Astrocyte (in vitro differentiated cells and primary cell): Measurements from ENCODE around the gene UBTD1. TPM values are rescaled to one million over a fixed set of nuclear protein-coding genes. Genes with fewer than 3 reads are reported as not detected.
A peak's percentile ranks its signal among the peaks of the same experiment; 100 is the strongest.

Experiments
- DNase-seq: peaks from one replicate; pipeline ENCODE4 v3.0.0-alpha.2; 2010; ENCODE audit warnings: low read depth
- FAIRE-seq: peaks from 2 replicates; lab custom pipeline; 2011; peaks lifted over from hg19 to GRCh38; lab: Jason Lieb, UNC
- H2AFZ ChIP-seq: 2 replicates; pipeline ENCODE4 v1.6.0; 2012; ENCODE audit warnings: low read depth, low read length, inconsistent platforms
- H3K27ac ChIP-seq: 2 replicates; pipeline ENCODE4 v1.5.1; 2011; ENCODE audit warnings: low read depth, low read length, inconsistent platforms
- H3K27me3 ChIP-seq: 2 replicates; pipeline ENCODE4 v1.6.0; 2011; ENCODE audit warnings: low read length, inconsistent platforms; ENCODE audit not compliant: insufficient read depth
- H3K36me3 ChIP-seq: 2 replicates; pipeline ENCODE4 v1.5.1; 2011; ENCODE audit warnings: low read length, inconsistent platforms; ENCODE audit not compliant: insufficient read depth
- H3K4me1 ChIP-seq: 2 replicates; pipeline ENCODE4 v1.5.1; 2011; ENCODE audit warnings: low read length, inconsistent platforms; ENCODE audit not compliant: insufficient read depth
- H3K4me2 ChIP-seq: 2 replicates; pipeline ENCODE4 v1.6.0; 2012; ENCODE audit warnings: low read length, inconsistent platforms
- H3K4me3 ChIP-seq: 2 replicates; pipeline ENCODE4 v1.5.1; 2011; ENCODE audit warnings: low read depth, mild to moderate bottlenecking, low read length, inconsistent platforms; ENCODE audit not compliant: insufficient read depth
- H3K79me2 ChIP-seq: 2 replicates; pipeline ENCODE4 v1.6.0; 2012; ENCODE audit warnings: mild to moderate bottlenecking, low read length, inconsistent platforms; ENCODE audit not compliant: insufficient read depth
- H3K9ac ChIP-seq: 2 replicates; pipeline ENCODE4 v1.6.0; 2012; ENCODE audit warnings: mild to moderate bottlenecking, low read length, inconsistent platforms
- H3K9me3 ChIP-seq: 2 replicates; pipeline ENCODE4 v1.5.1; 2012; ENCODE audit warnings: low read depth, mild to moderate bottlenecking, low read length, inconsistent platforms; ENCODE audit not compliant: insufficient read depth
- H4K20me1 ChIP-seq: 2 replicates; pipeline ENCODE4 v1.6.0; 2012; ENCODE audit warnings: low read length, inconsistent platforms; ENCODE audit not compliant: insufficient read depth
- H3K27ac Mint-ChIP-seq: one replicate; pipeline ENCODE4 v1.8.0; 2021; ENCODE audit warnings: mild to moderate bottlenecking, mixed read lengths; ENCODE audit not compliant: unreplicated experiment
- H3K27me3 Mint-ChIP-seq: one replicate; pipeline ENCODE4 v1.8.0; 2021; ENCODE audit warnings: low read depth, mixed read lengths; ENCODE audit not compliant: unreplicated experiment
- H3K36me3 Mint-ChIP-seq: one replicate; pipeline ENCODE4 v1.8.0; 2021; ENCODE audit warnings: low read depth, mixed read lengths; ENCODE audit not compliant: unreplicated experiment
- H3K4me1 Mint-ChIP-seq: one replicate; pipeline ENCODE4 v1.8.0; 2021; ENCODE audit warnings: low read depth, mixed read lengths; ENCODE audit not compliant: unreplicated experiment
- H3K4me3 Mint-ChIP-seq: one replicate; pipeline ENCODE4 v1.8.0; 2021; ENCODE audit warnings: mild to moderate bottlenecking, moderate library complexity, mixed read lengths; ENCODE audit not compliant: unreplicated experiment
- H3K9me3 Mint-ChIP-seq: one replicate; pipeline ENCODE4 v1.8.0; 2021; ENCODE audit warnings: mild to moderate bottlenecking, mixed read lengths; ENCODE audit not compliant: unreplicated experiment
- EZH2 ChIP-seq: IDR thresholded peaks from 2 replicates; pipeline ENCODE4 v1.6.1; 2012; ENCODE audit warnings: mild to moderate bottlenecking, low read length, inconsistent platforms; ENCODE audit not compliant: insufficient read depth
- total RNA-seq: library from RNA; stranded (reverse); gene quantifications from 2 replicates; pipeline ENCODE4 v1.2.1, GENCODE V29; 2021
- TF ChIP-seq, protein P1 (sequence below): IDR thresholded peaks from 2 replicates; pipeline ENCODE4 v1.5.1; 2011; ENCODE audit warnings: low read depth, mild to moderate bottlenecking, inconsistent platforms, low read length, moderate library complexity; ENCODE audit not compliant: insufficient read depth

UBTD1 gene
- total RNA-seq, 1 donor from 2014 or later, result 73.1 TPM

DNA sequence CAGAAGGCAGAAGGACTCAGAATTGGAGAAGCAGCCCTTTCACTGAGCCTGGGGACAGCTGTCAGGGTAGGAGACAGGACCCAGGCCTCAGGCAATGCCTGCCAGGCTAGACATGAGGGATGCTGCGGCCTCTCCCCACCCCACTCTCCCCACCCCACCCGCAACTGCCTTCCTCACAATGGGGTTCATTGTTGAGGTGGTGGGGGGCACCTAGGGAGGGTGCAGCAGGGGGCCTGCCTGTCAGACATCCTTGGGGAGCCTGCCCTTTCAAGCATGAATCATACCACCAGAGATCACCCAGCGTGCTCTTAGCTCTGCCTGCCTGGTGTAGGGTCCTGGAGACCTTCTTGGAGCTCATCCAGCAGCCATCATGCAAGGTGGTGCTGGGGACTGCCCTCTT lies 90.8 kb downstream of the UBTD1 start, which contains the start of gene C10orf62:
Gene C10orf62 (plus strand): TSS at position 243 of the 400 bp plus-strand sequence. CDS start 177 bp downstream, outside the sequence.
- Mint-ChIP-seq H3K4me3 (no peak within 1 kb of the TSS), H3K36me3 (peaks cover 1% of the 10 kb centered on the region), H3K27ac (peak within 1 kb of the TSS; percentile 62), H3K27me3 (no peaks in the 10 kb centered on the region), H3K4me1 (peaks cover 2% of the 10 kb centered on the region), H3K9me3 (no peaks in the 10 kb centered on the region)
- H3K4me1 ChIP-seq, result no peaks in the 10 kb centered on the region
- H3K27ac ChIP-seq, result no peak within 1 kb of the TSS
- H3K27me3 ChIP-seq, result no peaks in the 10 kb centered on the region
- H4K20me1 ChIP-seq, result no peaks in the 10 kb centered on the region
- H3K4me3 ChIP-seq, result no peak within 1 kb of the TSS
- TF ChIP-seq, protein P1, sequence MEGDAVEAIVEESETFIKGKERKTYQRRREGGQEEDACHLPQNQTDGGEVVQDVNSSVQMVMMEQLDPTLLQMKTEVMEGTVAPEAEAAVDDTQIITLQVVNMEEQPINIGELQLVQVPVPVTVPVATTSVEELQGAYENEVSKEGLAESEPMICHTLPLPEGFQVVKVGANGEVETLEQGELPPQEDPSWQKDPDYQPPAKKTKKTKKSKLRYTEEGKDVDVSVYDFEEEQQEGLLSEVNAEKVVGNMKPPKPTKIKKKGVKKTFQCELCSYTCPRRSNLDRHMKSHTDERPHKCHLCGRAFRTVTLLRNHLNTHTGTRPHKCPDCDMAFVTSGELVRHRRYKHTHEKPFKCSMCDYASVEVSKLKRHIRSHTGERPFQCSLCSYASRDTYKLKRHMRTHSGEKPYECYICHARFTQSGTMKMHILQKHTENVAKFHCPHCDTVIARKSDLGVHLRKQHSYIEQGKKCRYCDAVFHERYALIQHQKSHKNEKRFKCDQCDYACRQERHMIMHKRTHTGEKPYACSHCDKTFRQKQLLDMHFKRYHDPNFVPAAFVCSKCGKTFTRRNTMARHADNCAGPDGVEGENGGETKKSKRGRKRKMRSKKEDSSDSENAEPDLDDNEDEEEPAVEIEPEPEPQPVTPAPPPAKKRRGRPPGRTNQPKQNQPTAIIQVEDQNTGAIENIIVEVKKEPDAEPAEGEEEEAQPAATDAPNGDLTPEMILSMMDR, result no peak
- no peak for TF ChIP-seq EZH2
- H3K36me3 ChIP-seq, result no peaks in the 10 kb centered on the region
- no peak within 1 kb of the TSS for H2AFZ ChIP-seq
- no peak within 1 kb of the TSS for H3K4me2 ChIP-seq
- H3K79me2 ChIP-seq, result no peaks in the 10 kb centered on the region
- DNase-seq, result no peak
- H3K9ac ChIP-seq, result no peak within 1 kb of the TSS
- FAIRE-seq, result no peak
- no peaks in the 10 kb centered on the region for H3K9me3 ChIP-seq

DNA sequence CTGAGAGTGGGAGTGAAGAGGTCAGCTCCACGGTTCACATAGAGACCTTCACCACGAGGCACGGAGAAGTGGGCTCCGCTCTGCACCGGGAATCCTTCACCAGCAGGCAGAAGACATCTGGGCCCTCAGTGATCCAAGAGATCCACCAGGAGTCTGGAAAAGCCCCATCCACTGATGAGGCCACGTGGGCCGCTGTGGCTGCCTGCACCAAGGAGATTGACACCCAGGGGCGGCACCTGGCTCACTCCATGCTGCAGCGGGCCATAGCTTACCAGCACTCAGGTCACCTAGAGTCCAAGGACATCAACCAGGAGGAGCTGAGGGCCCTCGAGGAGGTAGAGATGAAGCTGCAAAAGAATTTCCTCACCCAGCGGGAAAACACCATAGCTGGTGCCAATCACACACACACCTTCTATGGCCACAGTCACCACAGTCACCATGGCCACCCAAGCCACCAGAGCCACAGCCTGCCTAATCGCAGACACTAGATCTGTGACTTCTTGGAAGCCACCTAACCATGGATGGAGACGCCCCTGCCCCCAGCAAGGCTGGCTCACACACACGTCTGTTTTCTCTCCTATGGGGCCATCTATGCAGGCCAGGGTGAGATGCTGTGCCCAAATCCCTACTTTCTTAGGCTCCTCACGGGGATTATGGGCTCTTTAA lies 91.5 kb downstream of the UBTD1 start:
- Histone ChIP-seq H3K27ac (no peak overlapping the region), H2AFZ (no peak overlapping the region), H3K36me3 (no peaks in the 10 kb centered on the region), H3K27me3 (no peaks in the 10 kb centered on the region), H3K9ac (no peak overlapping the region), H3K4me1 (no peaks in the 10 kb centered on the region), H4K20me1 (no peaks in the 10 kb centered on the region), H3K79me2 (no peaks in the 10 kb centered on the region), H3K4me3 (no peak overlapping the region), H3K9me3 (no peaks in the 10 kb centered on the region), H3K4me2 (no peak overlapping the region)
- H3K36me3 Mint-ChIP-seq, result peaks cover 1% of the 10 kb centered on the region
- H3K4me1 Mint-ChIP-seq, result peaks cover 1% of the 10 kb centered on the region
- no peak overlapping the region for H3K27ac Mint-ChIP-seq
- H3K27me3 Mint-ChIP-seq, result no peaks in the 10 kb centered on the region
- H3K9me3 Mint-ChIP-seq, result no peaks in the 10 kb centered on the region
- H3K4me3 Mint-ChIP-seq, result no peak overlapping the region
- FAIRE-seq (no peak), DNase-seq (no peak)
- TF ChIP-seq EZH2, result no peak
- TF ChIP-seq, protein P1, result no peak
